Retinal pigment epithelial cell (primary cell): ENCODE data around the gene NHEJ1.

Source experiments
- DNase-seq: peaks from one replicate; pipeline ENCODE4 v3.0.0-alpha.2; 2010; ENCODE audit warnings: low read depth
- H3K4me3 ChIP-seq: 2 replicates; pipeline ENCODE4 v1.5.1; 2011; ENCODE audit warnings: mild to moderate bottlenecking, low read length, control low read depth, moderate library complexity
- TF ChIP-seq, protein P1 (sequence below): conservative IDR thresholded peaks from 2 replicates; pipeline ENCODE4 v1.5.1; 2011; ENCODE audit warnings: low read depth, low read length, control low read depth, inconsistent platforms

NHEJ1 gene

DNA sequence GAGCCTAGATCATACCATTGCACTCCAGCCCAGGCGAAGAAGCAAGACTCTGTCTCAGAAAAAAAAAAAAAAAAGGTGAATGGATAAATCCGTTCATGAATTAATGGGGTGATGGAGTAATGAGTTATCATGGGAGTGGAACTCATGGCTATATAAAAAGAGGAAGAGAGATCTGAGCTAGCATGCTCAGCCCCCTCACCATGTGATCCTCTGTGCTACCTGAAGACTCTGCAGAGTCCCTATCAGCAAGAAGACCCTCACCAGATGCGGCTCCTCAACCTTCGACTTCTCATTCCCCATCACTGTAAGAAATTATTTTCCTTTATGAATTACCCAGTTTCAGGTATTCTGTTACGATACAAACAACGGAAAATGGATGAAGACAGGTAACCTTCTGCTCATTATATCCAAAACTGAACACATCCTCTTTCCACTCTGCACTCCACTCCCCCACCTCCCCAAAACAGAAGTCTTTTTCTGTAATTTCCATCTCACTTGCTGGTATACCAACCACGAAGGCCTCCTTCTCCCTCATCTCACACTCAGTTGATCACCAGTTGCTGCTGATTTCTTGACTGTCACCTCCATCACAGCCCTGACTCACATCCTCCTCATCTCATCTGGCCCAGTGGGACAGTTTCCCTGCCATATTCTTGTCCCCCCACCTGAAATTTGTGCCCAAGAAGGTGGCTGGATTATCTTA lies 26.3 kb upstream of the NHEJ1 start:
- TF ChIP-seq, protein P1, sequence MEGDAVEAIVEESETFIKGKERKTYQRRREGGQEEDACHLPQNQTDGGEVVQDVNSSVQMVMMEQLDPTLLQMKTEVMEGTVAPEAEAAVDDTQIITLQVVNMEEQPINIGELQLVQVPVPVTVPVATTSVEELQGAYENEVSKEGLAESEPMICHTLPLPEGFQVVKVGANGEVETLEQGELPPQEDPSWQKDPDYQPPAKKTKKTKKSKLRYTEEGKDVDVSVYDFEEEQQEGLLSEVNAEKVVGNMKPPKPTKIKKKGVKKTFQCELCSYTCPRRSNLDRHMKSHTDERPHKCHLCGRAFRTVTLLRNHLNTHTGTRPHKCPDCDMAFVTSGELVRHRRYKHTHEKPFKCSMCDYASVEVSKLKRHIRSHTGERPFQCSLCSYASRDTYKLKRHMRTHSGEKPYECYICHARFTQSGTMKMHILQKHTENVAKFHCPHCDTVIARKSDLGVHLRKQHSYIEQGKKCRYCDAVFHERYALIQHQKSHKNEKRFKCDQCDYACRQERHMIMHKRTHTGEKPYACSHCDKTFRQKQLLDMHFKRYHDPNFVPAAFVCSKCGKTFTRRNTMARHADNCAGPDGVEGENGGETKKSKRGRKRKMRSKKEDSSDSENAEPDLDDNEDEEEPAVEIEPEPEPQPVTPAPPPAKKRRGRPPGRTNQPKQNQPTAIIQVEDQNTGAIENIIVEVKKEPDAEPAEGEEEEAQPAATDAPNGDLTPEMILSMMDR, result no peak
- DNase-seq, result no peak
- H3K4me3 ChIP-seq, result no peak overlapping the region

- DNase-seq, result no peak
- H3K4me3 ChIP-seq, result no peak overlapping the region
- TF ChIP-seq, protein P1, result no peak
Measured at GRCh38 chr2:219184121-219184520, 23.5 kb upstream of the NHEJ1 start.

DNA sequence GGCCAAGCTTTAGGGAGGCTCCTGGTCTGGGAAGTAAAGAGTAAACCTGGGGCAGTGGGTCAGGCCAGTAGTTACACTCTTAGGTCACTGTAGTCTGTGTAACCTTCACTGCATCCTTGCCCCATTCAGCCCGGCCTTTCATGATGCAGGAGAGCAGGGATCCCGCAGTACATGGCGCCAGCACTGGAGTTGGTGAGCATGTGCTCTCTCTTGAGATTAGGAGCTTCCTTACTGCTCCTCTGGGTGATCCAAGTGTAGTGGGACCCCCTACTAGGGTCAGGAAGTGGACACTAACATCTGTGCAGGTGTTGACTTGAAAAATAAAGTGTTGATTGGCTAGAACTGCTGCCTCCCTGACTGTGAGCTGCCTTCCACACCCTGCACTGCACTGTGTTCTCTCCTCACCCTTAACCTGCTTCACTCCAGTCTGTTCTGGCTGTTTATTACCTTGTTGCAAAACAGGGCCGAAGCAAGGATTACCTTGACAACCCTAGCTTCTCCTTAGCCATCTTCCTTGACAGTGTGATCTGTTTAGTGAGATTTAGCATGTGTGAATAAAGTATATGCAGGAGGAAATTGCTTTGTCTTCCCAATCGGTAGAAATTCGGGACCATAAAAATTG lies 22.6 kb upstream of the NHEJ1 start:
- DNase-seq, result no peak
- H3K4me3 ChIP-seq, result no peak overlapping the region
- TF ChIP-seq, protein P1, result no peak

- TF ChIP-seq, protein P1, result no peak
- no peak overlapping the region for H3K4me3 ChIP-seq
- DNase-seq, result no peak
Measured at GRCh38 chr2:219182331-219183150, 21.9 kb upstream of the NHEJ1 start.

- no peak overlapping the region for H3K4me3 ChIP-seq
- TF ChIP-seq, protein P1, result no peak
- no peak for DNase-seq
Measured at GRCh38 chr2:219181531-219181930, 20.9 kb upstream of the NHEJ1 start.

DNA sequence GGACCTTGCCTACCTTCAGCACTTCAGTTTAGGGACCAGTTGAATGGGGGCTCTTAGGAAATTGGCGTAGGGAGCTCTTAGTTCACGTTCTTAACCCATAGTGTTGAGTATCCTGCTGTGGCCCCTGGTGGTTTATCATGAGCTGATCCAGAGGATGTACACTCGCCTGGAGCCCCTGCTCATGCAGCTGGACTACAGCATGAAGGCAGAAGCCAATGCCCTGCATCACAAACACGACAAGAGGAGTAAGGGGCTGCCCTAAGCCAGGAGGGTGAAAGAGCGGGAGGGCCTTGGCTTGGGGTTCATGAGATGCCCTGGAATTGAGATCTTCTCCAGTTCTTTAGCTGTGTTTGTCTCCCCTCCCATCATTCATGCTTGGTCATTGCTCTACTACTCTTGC lies 20.3 kb upstream of the NHEJ1 start:
- DNase-seq, result no peak
- TF ChIP-seq, protein P1, result no peak
- H3K4me3 ChIP-seq, result no peak overlapping the region
